CD8-positive, alpha-beta memory T cell (primary cell): ENCODE measurements around the gene ADAM10. TPM values are rescaled to one million over a fixed set of nuclear protein-coding genes. Genes with fewer than 3 reads are reported as not detected.

Source experiments
- CTCF ChIA-PET: fragments of 350-600 bp; sonication (Branson Sonifier 250); formaldehyde crosslinking; loops from one replicate; lab custom pipeline; 2021; ENCODE audit warnings: antibody characterized with exemption; lab: Charles Lee
- POLR2A ChIA-PET: fragments of 350-600 bp; sonication (Branson Sonifier 250); formaldehyde crosslinking; loops from one replicate; lab custom pipeline; 2021; ENCODE audit warnings: antibody characterized with exemption; lab: Charles Lee
- DNase-seq, 5 donors: peaks; one replicate each; pipeline versions ENCODE4 v3.0.0 to v3.0.0-alpha.2; 2020 to 2022; ENCODE audit warnings: mixed read lengths in 1 of 5
- H3K27ac ChIP-seq: one replicate; pipeline ENCODE4 v1.7.0; 2013; ENCODE audit warnings: low read depth, mild to moderate bottlenecking, low read length, moderate library complexity
- H3K27me3 ChIP-seq: 2 replicates; pipeline ENCODE4 v1.7.0; 2013; ENCODE audit warnings: low read length, mild to moderate bottlenecking; ENCODE audit not compliant: insufficient read depth, poor library complexity, severe bottlenecking
- H3K36me3 ChIP-seq: 2 replicates; pipeline ENCODE4 v1.7.0; 2013; ENCODE audit warnings: mild to moderate bottlenecking, low read length, moderate library complexity; ENCODE audit not compliant: insufficient read depth
- H3K4me1 ChIP-seq: 2 replicates; pipeline ENCODE4 v1.7.0; 2013; ENCODE audit warnings: mild to moderate bottlenecking, low read length, moderate library complexity; ENCODE audit not compliant: insufficient read depth
- H3K4me3 ChIP-seq: 2 replicates; pipeline ENCODE4 v1.7.0; 2013; ENCODE audit warnings: mild to moderate bottlenecking, low read length
- H3K9me3 ChIP-seq: 2 replicates; pipeline ENCODE4 v1.7.0; 2013; ENCODE audit warnings: mild to moderate bottlenecking, low read length
- H3K27ac Mint-ChIP-seq, 8 donors: one replicate each; pipeline ENCODE4 v1.8.0; 2020 to 2021; ENCODE audit warnings: mixed read lengths in 8 of 8, mild to moderate bottlenecking in 6 of 8, inconsistent platforms in 3 of 8, moderate library complexity in 3 of 8
- H3K27me3 Mint-ChIP-seq, 2 donors: one replicate each; pipeline ENCODE4 v1.8.0; 2020 to 2021; ENCODE audit warnings: mixed read lengths in 2 of 2, mild to moderate bottlenecking in 1 of 2, moderate library complexity in 1 of 2
- H3K36me3 Mint-ChIP-seq, 3 donors: one replicate each; pipeline ENCODE4 v1.8.0; 2020 to 2021; ENCODE audit warnings: mixed read lengths in 3 of 3, inconsistent platforms in 1 of 3, mild to moderate bottlenecking in 1 of 3
- H3K4me1 Mint-ChIP-seq, 3 donors: one replicate each; pipeline ENCODE4 v1.8.0; 2020 to 2021; ENCODE audit warnings: mixed read lengths in 3 of 3, inconsistent platforms in 1 of 3, mild to moderate bottlenecking in 1 of 3
- H3K4me3 Mint-ChIP-seq, 7 donors: one replicate each; pipeline ENCODE4 v1.8.0; 2020 to 2021; ENCODE audit warnings: mixed read lengths in 7 of 7, mild to moderate bottlenecking in 6 of 7, moderate library complexity in 4 of 7, inconsistent platforms in 2 of 7
- H3K9me3 Mint-ChIP-seq, 5 donors: one replicate each; pipeline ENCODE4 v1.8.0; 2020 to 2022; ENCODE audit warnings: mixed read lengths in 5 of 5, mild to moderate bottlenecking in 3 of 5, moderate library complexity in 2 of 5, inconsistent platforms in 1 of 5
- polyA plus RNA-seq: library from polyadenylated mRNA; unstranded; fragments of 300-500 nt; fragmentation: Illumina TruSeq; gene quantifications from one replicate; pipeline ENCODE4 v1.2.3, GENCODE V29; 2021
- total RNA-seq, 2 experiments: library from RNA; stranded (reverse); gene quantifications; one replicate each; pipeline ENCODE4 v1.2.3, GENCODE V29; 2021

ADAM10 gene
- total and polyA plus RNA-seq, 3 experiments from 2014 or later, result 81.6 to 120 (median 86.6) TPM

DNA sequence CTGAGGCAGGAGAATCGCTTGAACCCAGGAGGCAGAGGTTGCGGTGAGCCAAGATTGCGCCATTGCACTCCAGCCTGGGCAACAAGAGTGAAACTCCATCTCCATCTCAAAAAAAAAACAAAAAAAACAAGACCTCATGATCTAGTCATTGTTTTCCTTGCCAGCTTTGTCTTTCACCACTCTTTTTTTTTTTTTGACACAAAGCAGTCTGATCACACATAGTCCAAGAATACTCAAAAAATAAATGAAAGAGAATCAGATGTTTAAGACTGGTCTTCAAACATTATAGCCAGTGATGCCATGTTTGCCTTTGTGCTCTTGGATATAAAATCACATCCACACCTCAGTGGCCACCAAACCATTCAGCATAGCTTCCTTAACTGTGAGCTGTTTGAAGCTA is 5.8 kb upstream of the ADAM10 start:
- CTCF ChIA-PET, result interaction anchor here (1.4 kb wide), 1 partner anchor 15 kb away, joined by 6 read pairs; the partner anchor contains the start of gene MINDY2
- POLR2A ChIA-PET, result interaction anchor here (0.6 kb wide), 1 partner anchor 8 kb away, joined by 3 read pairs; no protein-coding TSS in a partner anchor
- peaks cover 4 to 11% of the 10 kb centered on the region in 2 donors for H3K27me3 Mint-ChIP-seq

DNA sequence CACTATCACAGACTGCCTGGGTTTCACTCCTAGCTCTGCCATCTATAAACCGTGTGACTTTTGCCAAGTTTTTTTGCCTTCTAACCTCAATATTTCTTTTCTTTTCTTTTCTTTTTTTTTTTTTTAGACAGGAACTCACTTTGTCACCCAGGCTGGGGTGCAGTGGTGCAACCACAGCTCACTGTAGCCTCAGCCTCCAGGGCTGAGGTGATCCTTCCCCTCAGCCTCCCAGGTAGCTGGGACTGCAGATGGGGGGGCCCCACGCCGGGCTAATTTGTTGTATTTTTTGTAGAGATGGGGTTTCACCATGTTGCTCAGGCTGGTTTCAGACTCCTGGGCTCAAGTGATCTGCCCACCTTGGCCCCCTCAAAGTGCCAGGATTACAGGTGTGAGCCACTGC is 3.2 kb upstream of the ADAM10 start:
- no peaks in the 10 kb centered on the region for H3K9me3 ChIP-seq
- H3K4me3 ChIP-seq, result no peak overlapping the region
- Mint-ChIP-seq H3K9me3 (no peaks in the 10 kb centered on the region), H3K4me3 (peak overlapping the region in 1 of 7 donors; percentile 38), H3K27me3 (peaks cover 4% of the 10 kb centered on the region in 2 donors), H3K27ac (peak overlapping the region in 1 of 8 donors; percentile 3), H3K36me3 (peaks cover 0 to 16% (median 0%) of the 10 kb centered on the region in 3 donors), H3K4me1 (peaks cover 16 to 20% (median 19%) of the 10 kb centered on the region in 3 donors)
- no peaks in the 10 kb centered on the region for H3K36me3 ChIP-seq
- ChIA-PET POLR2A (no interaction called here), CTCF (interaction anchor here (3.0 kb wide), 1 partner anchor 18 kb away, joined by 11 read pairs; the partner anchor contains the start of gene MINDY2)
- no peak overlapping the region for H3K27ac ChIP-seq
- DNase-seq, result no peak
- H3K27me3 ChIP-seq, result no peaks in the 10 kb centered on the region
- H3K4me1 ChIP-seq, result peaks cover 12% of the 10 kb centered on the region

More for the DNA sequence above, 5.8 kb upstream of the ADAM10 start:
- no peaks in the 10 kb centered on the region for H3K9me3 ChIP-seq
- H3K27ac ChIP-seq, result no peak overlapping the region
- H3K36me3 ChIP-seq, result no peaks in the 10 kb centered on the region
- H3K4me3 Mint-ChIP-seq, result no peak overlapping the region
- no peaks in the 10 kb centered on the region for H3K27me3 ChIP-seq
- no peaks in the 10 kb centered on the region for H3K36me3 Mint-ChIP-seq
- H3K4me1 ChIP-seq, result peaks cover 4% of the 10 kb centered on the region
- H3K9me3 Mint-ChIP-seq, result no peaks in the 10 kb centered on the region
- H3K4me1 Mint-ChIP-seq, result peaks cover 2 to 5% (median 3%) of the 10 kb centered on the region in 3 donors
- no peak overlapping the region for H3K27ac Mint-ChIP-seq
- H3K4me3 ChIP-seq, result no peak overlapping the region
- DNase-seq, result no peak

DNA sequence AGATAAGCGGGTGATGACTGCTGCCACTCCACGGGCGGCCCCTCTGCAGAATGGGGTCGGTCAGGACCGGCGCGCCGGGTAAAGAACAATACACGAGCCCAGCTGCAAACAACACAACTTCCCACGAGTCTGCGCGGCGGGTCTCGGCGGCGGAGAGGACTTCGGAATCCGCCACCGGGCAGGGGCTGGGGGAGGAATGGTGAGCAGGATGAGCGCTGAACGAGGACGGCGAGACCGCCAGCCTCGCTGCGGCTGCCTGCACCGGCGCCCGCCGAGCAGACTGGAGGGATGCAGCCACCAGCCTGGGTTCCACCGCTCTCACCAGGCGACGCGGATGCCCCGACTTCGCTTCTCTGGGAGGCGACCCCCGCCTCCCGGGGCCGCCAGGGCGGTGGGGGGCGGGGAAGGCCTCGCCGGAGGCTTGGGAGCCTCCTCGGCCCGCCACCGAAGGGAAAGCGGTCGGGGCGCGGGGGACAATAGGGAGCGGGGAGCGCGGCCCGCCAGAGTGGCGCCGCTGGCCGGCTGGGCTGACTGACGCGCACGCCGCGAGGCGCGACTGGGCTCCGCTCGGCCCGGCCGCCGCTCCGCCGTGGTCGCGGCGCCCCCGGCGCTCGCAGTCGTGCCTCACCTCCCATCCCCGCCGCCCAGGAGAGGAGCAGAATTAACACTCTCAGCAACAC is 515 bp downstream of the ADAM10 start:
- CTCF ChIA-PET, result interaction anchor here (1.4 to 4.9 kb wide), 2 partner anchors 10 to 22 kb away, joined by 3 to 58 read pairs; partner anchors contain the start of gene MINDY2
- DNase-seq, result peak in 4 of 5 donors; percentile 13 to 59 (median 26)
- peaks cover 38% of the 10 kb centered on the region for H3K4me1 ChIP-seq
- Mint-ChIP-seq H3K9me3 (no peaks in the 10 kb centered on the region), H3K4me3 (peak overlapping the region; percentile 95 to 100 (median 99)), H3K36me3 (peaks cover 0 to 16% (median 0%) of the 10 kb centered on the region in 3 donors), H3K27me3 (peaks cover 0 to 1% of the 10 kb centered on the region in 2 donors), H3K4me1 (peaks cover 43 to 56% (median 54%) of the 10 kb centered on the region in 3 donors), H3K27ac (peak overlapping the region; percentile 91 to 97 (median 95))
- peak overlapping the region; percentile 88 for H3K27ac ChIP-seq
- no peaks in the 10 kb centered on the region for H3K27me3 ChIP-seq
- no peaks in the 10 kb centered on the region for H3K36me3 ChIP-seq
- POLR2A ChIA-PET, result interaction anchor here (0.6 to 5.3 kb wide), 5 partner anchors 18 to 417 kb away, joined by 3 to 79 read pairs (median 3); partner anchors contain the start of gene MINDY2
- H3K4me3 ChIP-seq, result peak overlapping the region; percentile 84
- H3K9me3 ChIP-seq, result no peaks in the 10 kb centered on the region

GRCh38 chr15:58748040-58748851 is 1.3 kb downstream of the ADAM10 start:
- peak in 2 of 5 donors; percentile 15 to 62 for DNase-seq
- Histone ChIP-seq H3K27me3 (no peaks in the 10 kb centered on the region), H3K36me3 (no peaks in the 10 kb centered on the region), H3K4me1 (peaks cover 38% of the 10 kb centered on the region), H3K4me3 (peak overlapping the region; percentile 65), H3K27ac (peak overlapping the region; percentile 88), H3K9me3 (no peaks in the 10 kb centered on the region)
- H3K27me3 Mint-ChIP-seq, result peaks cover 0 to 1% of the 10 kb centered on the region in 2 donors
- peaks cover 46 to 61% (median 59%) of the 10 kb centered on the region in 3 donors for H3K4me1 Mint-ChIP-seq
- H3K36me3 Mint-ChIP-seq, result peaks cover 0 to 16% (median 0%) of the 10 kb centered on the region in 3 donors
- peak overlapping the region; percentile 91 to 97 (median 94) for H3K27ac Mint-ChIP-seq
- POLR2A ChIA-PET, result interaction anchor here (5.3 kb wide), 1 partner anchor 23 kb away, joined by 79 read pairs; the partner anchor contains the start of gene MINDY2
- peak overlapping the region; percentile 95 to 100 (median 99) for H3K4me3 Mint-ChIP-seq
- CTCF ChIA-PET, result interaction anchor here (4.9 kb wide), 1 partner anchor 22 kb away, joined by 58 read pairs; the partner anchor contains the start of gene MINDY2
- H3K9me3 Mint-ChIP-seq, result no peaks in the 10 kb centered on the region

DNA sequence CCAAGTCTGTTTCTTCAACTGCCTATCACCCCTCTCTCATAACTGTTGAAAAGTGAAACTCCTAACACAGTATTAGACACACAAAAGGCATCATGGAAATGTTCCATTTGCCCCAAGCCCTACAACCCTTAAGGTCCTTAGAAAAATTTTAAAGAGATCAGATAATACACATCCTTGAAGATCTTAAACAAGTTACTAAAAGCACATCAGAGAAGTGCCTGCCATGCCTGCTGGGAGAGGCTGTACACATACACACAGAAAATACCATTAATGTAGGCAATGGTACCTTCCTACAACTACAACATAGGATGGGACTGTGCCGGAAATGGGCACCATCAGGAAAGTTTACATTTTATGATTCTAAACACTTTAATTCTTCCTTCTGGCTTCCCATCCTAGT is 3.3 kb downstream of the ADAM10 start:
- H3K27me3 Mint-ChIP-seq, result peaks cover 0 to 1% of the 10 kb centered on the region in 2 donors
- H3K9me3 Mint-ChIP-seq, result no peaks in the 10 kb centered on the region
- Histone ChIP-seq H3K27me3 (no peaks in the 10 kb centered on the region), H3K4me3 (no peak overlapping the region), H3K4me1 (peaks cover 41% of the 10 kb centered on the region), H3K36me3 (no peaks in the 10 kb centered on the region), H3K9me3 (no peaks in the 10 kb centered on the region), H3K27ac (no peak overlapping the region)
- CTCF ChIA-PET, result interaction anchor here (1.3 to 4.9 kb wide), 2 partner anchors 24 to 25 kb away, joined by 4 to 58 read pairs; partner anchors contain the start of gene MINDY2
- DNase-seq, result no peak
- H3K27ac Mint-ChIP-seq, result peak overlapping the region in 2 of 8 donors; percentile 38 to 61
- POLR2A ChIA-PET, result interaction anchor here (5.3 kb wide), 1 partner anchor 25 kb away, joined by 79 read pairs; the partner anchor contains the start of gene MINDY2
- H3K4me1 Mint-ChIP-seq, result peaks cover 66 to 82% (median 80%) of the 10 kb centered on the region in 3 donors
- H3K4me3 Mint-ChIP-seq, result peak overlapping the region; percentile 17 to 81 (median 47)
- peaks cover 0 to 16% (median 0%) of the 10 kb centered on the region in 3 donors for H3K36me3 Mint-ChIP-seq

GRCh38 chr15:58742819-58743502 is 6.5 kb downstream of the ADAM10 start:
- no peak overlapping the region for H3K4me3 ChIP-seq
- Mint-ChIP-seq H3K4me3 (peak overlapping the region in 4 of 7 donors; percentile 5 to 61 (median 14)), H3K4me1 (peaks cover 74 to 94% (median 91%) of the 10 kb centered on the region in 3 donors), H3K36me3 (peaks cover 0 to 1% (median 0%) of the 10 kb centered on the region in 3 donors), H3K27ac (peak overlapping the region in 2 of 8 donors; percentile 65 to 83), H3K27me3 (no peaks in the 10 kb centered on the region), H3K9me3 (no peaks in the 10 kb centered on the region)
- H3K36me3 ChIP-seq, result no peaks in the 10 kb centered on the region
- H3K9me3 ChIP-seq, result no peaks in the 10 kb centered on the region
- CTCF ChIA-PET, result interaction anchor here (1.8 kb wide), 2 partner anchors 28 to 72 kb away, joined by 3 to 6 read pairs; partner anchors contain the start of gene MINDY2
- no peak for DNase-seq
- no peak overlapping the region for H3K27ac ChIP-seq
- peaks cover 51% of the 10 kb centered on the region for H3K4me1 ChIP-seq
- no peaks in the 10 kb centered on the region for H3K27me3 ChIP-seq
- POLR2A ChIA-PET, result interaction anchor here (1.6 kb wide), 1 partner anchor 28 kb away, joined by 6 read pairs; the partner anchor contains the start of gene MINDY2
